Measurements from ENCODE around the gene NCOA3. TPM values are rescaled to one million over a fixed set of nuclear protein-coding genes. Genes with fewer than 3 reads are reported as not detected.

Gene NCOA3
- total RNA-seq, 1 experiment from 2014 or later, result 35.6 TPM

DNA sequence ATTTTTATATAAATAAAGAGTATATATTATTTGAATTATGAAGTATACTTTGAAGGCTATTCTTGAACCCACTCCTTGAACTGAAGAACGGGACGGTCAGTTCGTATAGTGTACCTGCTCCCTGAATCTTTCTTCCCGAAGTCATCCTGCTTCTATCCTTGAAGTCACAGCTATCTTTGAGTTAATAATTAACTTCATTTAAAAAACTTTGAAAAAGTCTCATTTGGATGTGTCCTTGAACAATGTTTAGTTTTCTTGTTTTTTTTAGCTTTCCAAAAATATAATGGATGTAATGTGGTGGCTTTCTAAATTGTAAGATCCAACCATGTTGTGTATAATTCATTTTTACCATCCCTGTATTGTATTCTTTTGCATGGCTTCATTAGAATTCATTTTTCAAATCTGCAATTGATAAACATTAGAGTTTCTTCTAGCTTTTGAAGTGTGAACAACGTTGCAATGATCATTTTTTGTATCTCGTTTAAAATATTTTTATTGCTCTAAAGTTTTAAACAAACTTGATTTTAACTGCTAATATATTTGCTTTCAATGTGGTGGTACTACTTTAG is 94.4 kb downstream of the NCOA3 start:
- DNase-seq (ENCODE audit: low read depth), result no peak

DNA sequence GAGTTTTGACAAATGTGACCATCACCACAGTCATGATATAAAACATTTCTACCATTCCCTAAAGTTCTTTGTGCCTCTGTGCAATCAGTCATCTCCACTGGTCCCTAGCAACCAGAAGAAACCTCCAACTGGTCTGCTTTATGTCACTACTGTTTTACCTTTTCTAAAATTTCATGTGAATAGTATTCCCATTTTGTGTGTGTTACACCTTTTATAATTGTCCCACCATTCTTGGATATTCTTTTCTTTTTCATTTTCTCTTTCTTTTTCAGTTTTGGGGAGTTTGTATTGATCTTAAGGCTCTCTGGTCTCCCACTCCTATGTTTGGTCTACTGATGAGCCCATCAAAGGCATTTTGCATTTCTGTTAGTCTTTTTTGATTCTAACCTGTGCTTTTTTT is 95.4 kb downstream of the NCOA3 start:
- no peak for DNase-seq (ENCODE audit: low read depth)

DNA sequence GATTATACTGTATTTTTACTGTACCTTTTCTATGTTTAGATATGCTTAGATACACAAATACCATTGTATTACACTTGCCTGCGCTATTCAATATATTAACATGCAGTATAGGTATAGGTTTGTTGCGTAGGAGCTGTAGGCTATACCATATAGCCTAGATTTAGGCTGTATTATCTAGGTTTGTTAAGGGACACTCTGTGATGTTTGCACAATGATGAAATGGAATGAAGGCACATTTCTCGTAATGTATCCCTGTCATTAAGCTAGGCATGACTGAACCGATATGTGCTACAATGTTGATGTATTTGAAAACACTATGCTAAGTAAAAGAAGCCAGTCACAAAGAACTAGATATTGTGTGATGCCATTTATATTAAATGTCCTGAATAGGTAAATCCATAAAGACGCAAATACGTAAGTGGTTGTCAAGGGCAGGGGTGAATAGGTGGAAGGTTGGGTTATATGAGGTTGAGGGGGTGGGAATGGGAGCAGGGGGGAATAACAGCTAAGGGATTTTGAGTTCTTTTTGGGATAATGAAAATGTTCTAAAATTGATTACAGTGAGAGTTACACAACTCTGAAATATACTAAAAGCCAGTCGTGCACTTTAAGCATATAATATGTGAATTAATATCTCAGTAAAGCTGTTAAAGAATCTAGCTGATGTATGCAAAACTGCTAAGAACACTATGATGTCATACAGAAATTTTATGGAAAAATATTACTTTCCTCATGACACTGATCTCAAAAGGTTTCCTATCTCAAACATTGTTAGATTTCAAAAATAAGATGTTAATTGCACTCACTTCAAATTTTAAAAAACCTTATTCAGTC is 97.4 kb downstream of the NCOA3 start:
- no peak for DNase-seq (ENCODE audit: low read depth)

DNA sequence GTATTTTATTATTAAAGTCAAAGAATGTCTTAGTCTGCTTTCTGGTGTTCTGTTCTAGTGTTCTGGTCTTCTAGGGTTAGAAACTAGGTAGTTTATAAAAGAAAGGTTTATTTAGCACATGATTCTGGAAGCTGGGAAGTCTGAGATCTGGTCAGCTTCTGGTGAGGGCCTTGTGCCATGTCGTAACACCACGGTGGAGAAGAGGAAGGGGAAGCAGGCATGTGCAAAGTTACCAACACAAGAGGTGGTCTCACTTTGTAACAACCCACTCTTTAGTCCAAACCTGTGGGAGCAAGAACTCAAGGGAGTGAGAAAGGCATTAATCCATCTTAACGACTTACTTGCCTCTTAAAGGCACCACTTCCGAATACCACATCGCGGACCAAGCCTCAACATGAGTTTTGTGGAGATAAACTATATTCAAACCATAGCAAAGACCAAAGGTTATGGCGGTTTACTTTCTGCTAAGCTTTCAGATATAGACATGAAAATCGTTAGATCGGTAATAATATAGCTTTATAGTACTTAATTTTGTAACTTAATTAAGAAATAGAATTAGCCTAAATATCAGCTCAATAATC is 99.4 kb downstream of the NCOA3 start:
- DNase-seq (ENCODE audit: low read depth), result no peak

DNA sequence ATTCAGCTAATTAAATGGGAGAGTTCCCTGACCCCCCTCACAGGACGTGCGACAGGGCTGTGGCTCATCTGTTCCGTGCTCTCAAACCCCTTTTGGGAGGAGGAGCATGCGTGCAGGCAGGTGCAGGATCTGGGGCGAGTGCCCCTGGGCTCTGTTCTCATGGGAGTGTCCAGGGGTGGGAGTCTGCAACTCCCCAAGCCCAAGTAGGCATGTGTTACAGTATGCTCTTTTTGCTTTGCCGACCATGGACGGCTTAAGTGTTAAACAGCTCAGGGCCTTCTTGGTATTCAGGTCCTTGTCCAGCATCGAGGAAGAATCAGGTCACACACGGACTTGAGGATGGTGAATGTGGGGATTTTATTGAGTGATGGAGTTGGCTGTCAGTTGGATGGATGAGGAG is 101.6 kb downstream of the NCOA3 start:
- no peak for DNase-seq (ENCODE audit: low read depth)

DNA sequence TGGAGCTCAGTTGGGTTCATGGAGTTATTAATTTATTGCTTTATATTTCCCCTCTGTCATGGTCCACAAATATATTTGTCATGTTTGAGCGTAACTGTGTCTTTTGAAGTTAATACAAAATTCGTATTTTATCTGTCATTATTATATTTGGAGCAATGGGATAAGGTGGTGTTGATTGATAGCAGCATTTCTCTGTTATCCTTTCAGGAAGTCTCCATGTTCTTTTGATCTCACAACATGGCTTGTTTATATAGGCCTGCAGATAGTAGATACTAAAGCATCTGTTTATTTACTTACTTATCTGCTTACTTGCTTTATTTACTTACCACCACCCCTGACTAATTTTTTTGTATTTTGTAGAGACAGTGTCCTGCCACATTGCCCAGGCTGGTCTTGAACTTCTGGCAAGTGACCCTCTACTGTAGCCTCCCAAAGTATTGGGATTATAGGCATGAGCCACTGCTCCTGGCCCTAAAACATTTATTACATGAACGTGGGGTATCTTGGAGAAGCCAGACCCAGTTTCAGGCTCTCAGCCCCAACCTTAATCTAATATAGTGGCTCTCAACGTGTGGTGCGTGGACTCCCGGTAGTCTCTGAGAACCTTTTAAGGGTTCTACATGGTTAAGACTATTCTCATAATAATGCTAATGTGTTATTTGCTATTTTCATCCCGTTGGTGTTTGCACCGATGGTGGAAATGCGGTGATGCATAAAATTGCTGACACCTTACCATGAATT is 104.2 kb downstream of the NCOA3 start:
- no peak for DNase-seq (ENCODE audit: low read depth)

DNA sequence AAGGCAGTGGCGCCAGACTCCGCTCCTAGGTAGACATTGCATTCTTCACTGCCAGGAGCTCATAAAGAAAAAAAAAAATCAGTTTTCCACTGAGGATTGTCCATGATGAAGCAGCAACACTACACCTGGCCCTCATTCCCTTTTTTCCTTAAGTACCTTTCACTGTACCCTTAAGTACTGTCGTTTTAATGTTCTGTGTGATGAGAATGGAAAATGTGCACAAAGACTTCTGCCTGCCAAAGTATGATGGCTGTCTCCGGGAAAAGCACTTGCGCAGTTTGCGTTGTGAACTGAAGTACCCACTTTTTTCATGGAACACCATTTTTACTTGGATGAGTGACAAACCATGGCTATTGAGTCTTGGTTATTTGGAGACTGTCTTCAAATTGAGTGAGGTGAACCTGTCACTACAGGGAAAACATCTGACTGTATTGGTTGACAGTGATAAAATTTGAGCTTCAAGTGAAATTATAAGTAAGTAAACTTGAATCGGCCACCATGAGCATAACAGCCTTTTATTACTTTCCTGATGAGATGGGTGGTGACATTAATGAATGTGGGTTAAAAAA is 104.8 kb downstream of the NCOA3 start:
- no peak for DNase-seq (ENCODE audit: low read depth)

DNA sequence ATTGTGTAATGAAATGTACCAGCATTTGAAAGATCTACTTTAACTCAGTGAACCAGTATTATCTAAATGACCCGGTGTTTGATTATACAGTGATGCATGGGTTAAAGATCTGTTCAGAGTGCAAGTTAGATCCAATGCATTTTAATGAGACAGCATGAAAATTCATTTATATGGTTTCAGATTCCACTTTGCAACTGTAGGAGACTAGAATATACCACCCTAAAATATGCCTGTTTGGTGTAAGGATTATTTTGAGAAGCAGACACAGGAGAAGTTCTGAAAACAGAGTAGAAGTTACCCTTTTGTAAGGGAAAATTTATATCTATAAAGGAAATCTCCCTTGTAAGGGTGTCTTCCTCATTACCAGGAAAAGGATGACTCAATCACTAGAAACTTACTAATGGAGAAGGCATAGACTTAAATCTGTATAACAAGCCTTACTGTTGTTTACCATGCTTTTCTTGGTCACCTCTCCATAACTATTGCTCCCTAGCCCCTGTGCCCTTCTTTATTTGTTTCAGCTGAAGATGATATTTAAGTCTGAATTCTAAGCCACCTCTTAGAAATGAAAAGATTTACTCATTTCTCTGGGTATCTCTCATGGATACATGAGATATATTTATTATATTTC is 105.4 kb downstream of the NCOA3 start:
- DNase-seq (ENCODE audit: low read depth), result peak; percentile 55

DNA sequence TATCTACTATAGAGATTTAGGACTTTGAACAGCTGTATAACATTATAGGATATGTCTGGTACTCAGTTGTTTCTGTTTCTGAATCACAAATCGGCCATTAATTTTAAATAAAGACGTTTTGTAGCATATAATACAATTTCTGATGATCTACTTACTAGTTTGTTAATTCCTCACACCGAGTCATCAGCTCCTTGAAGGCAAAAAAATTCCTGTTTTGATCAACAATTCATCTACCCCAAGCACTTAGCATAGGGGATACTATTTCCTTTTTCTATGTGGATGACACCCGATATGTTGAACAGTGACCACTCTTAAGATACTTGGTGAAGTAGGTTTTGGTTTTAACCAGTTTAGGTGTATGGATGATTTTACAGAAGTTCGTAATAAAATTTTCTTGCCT is 107.3 kb downstream of the NCOA3 start:
- no peak for DNase-seq (ENCODE audit: low read depth)

DNA sequence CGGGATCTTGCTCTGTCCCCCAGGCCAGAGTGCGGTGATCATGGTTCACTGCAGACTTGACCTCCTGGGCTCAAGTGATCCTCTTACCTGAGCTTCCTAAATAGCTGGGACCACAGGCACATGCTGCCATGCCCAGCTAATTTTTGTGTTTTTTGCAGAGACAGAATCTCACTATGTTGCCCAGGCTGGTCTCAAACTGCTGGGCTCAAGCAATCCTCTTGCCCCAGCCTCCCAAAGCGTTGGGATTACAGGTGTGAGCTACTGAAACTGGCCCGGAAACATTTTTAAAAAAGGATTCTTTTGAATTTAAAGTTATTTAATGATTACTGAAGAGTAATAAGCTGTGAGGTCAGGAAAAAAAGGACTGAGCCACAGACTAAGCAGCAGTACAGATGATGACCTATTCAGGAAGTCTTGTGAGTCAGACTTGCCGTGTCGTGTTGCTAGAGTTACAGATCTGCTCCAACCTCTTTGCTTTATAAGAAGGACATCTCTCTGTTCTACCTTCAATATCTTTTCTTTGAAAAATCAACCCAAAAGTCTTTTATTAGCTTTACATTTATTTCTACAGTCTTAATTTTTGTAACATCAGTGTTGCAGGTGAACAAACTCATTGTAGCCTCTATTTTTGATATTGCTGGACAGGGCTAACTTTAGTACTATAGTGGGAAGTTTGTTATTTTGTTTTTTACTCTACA is 108.7 kb downstream of the NCOA3 start:
- DNase-seq (ENCODE audit: low read depth), result peak; percentile 95

DNA sequence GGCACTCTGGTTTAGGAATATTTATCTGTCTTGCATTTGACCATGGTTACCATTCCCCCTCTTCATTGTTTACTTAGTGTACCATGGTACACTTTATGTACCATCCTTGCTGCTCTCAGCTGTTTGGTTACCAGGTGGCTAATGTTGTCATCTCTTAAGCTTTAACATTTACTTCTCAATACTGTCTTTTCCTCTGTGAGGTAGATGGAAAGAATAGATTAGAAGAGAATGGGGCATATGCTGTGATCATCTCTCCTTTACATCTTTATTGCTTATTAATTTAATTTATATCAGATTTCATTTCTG is 109.2 kb downstream of the NCOA3 start:
- DNase-seq (ENCODE audit: low read depth), result peak; percentile 38

DNA sequence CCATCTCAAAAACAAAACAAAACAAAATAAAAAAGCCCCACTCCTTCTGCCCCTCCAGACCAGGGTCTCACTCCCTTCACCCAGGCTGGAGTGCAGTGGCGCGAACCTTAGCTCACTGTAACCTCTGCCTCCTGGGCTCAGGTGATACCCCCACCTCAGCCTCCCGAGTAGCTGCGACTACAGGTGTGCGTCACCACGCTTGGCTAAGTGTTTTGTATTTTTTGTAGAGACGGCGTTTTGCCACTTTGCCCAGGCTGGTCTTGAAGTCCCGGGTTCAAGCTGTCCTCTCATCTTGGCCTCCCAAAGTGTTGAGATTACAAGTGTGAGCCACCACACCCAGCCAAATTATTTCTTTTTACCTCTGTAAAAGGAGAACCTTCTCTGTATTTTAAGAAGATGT is 110.1 kb downstream of the NCOA3 start:
- DNase-seq (ENCODE audit: low read depth), result no peak

DNA sequence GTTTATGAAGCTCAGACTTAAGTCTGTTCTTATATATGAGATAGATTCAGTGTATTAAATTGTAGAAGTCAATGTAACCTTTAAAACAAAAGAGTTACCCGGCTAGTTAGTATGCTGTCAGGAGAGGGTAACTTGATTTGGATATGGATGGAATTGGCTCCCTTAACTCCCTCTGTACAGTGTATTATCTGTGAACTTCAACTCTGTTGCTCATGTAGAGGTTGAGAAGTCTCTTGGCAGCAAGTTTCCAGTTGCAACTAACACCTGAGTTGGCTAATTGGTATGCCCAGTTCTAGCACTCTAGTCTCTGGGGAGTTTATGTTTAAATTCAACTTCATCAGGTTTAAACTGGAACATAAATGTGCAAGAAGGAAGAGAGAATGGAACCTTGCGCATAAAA is 111.0 kb downstream of the NCOA3 start:
- DNase-seq (ENCODE audit: low read depth), result no peak

DNA sequence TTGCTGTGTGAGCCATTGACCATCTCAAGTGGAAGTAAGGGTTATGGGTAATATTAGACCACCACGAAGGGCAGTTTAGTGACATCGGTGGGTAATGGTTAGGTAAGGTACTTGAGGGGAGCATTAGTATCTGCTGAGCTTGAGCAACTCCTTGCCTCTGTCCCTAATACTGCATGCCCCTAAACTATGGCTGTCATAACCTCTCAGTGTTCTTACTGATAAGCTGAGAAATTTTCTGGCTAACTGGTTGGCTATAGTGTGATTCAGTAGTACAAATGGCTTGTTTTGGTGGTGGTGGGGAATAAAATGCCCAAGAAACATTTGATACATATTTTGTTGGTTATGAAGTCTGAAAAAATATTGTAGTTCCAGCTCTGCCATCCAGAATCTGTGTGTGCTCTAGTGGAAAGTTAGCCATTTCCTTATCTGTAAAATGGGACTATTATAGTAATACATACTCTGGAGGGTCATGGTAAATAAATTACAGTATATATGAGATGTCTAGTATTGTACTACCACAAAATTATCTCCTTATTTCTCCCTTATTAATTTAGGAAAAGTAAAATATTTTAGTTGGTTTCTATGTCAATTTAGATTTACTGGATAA is 113.1 kb downstream of the NCOA3 start:
- DNase-seq (ENCODE audit: low read depth), result no peak

DNA sequence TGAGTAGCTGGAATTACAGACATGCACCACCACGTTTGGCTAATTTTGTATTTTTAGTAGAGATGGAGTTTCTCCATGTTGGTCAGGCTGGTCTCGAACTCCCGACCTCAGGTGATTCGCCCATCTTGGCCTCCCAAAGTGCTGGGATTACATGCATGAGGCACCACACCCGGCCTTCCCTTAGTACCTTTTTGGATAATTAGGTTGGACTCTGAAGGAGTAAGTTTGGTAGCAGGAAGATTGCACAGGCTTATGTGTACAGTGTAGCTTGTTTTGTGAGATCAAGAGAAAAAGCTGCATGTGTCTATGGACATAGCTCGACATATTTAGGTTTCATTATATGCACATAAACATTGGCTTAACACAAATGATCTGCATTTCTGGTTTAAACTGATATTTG is 116.8 kb downstream of the NCOA3 start:
- DNase-seq (ENCODE audit: low read depth), result no peak

DNA sequence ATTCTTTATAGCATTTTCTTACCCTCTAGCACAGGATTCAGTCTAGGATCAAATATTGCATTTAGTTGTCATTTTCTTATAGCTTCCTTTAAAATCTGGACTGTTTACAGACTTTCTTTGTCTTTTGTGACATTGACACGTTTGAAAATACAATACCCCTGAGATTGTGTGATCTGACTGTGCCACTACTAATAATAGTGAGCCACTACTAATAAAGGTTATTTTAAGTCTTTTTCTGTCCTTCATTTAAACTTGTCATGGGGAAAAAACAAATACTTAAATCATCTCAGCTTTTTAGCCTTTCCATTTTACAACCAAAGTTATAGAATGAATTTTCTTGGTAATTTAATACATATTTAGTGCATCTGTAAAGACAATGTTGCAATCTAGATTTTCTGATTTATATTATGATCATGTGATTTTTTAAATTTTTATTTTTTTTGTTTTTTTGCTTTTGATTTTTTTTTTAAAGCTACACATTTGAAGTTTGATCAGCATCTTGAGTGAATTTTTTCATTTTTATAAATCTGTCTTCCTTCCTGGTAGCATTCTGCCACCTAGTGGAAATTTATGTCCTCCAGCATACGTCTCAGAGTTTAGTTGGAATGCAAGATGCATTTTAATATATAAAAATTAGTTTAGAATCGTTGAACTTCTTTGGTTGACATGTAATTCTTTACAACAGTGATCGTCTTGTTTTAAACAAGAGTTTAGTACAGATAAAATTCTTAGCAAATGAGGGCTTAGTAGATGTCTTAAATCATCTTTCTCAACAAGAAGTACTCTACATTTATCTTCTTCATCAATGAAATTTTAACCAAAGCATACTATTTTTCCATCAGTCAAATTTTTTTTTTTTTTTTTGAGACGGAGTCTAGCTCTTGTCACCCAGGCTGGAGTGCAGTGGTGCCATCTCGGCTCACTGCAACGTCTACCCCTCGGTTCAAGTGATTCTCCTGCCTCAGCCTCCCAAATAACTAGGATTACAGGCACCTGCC is 119.4 kb downstream of the NCOA3 start:
- peak; percentile 70 for DNase-seq (ENCODE audit: low read depth)

DNA sequence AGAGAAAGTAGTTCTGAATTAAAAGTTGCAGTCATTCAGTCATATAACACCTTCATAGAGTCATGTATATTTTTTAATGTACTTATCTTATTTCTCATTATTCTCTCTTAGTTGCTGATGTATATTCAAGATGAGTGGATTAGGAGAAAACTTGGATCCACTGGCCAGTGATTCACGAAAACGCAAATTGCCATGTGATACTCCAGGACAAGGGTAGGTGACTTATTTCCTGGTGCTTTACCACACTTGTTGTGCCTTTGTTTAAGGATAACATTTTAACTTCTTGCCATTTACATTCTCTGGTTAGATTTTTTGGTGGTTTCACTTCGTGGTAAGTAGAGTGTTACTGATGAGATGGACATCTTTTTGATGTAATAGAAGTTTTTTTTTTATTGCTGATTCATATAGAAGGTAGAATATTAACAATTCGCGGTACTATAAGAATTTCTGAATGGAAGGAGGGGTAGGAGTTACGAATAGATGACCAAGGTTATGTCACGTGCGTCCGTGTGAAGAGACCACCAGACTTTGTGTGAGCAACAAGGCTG is 120.5 kb downstream of the NCOA3 start:
- no peak for DNase-seq (ENCODE audit: low read depth)

DNA sequence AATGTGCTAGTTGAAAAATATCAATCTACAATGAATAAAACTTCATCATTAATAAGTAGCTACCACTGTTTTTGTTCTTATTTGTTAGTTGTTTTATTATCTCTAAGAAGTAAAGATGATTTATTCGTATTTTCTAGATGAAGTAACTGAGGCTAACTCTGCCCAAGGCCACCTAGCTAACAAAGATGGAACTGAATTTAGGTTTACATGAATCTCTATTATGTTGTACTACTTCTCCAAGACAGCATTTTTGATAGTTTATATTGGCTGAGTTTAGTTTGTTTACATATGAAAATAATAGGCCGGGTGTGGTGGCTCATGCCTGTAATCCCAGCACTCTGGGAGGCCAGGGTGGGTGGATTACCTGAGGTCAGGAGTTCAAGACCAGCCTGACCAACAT is 121.5 kb downstream of the NCOA3 start:
- no peak for DNase-seq (ENCODE audit: low read depth)

DNA sequence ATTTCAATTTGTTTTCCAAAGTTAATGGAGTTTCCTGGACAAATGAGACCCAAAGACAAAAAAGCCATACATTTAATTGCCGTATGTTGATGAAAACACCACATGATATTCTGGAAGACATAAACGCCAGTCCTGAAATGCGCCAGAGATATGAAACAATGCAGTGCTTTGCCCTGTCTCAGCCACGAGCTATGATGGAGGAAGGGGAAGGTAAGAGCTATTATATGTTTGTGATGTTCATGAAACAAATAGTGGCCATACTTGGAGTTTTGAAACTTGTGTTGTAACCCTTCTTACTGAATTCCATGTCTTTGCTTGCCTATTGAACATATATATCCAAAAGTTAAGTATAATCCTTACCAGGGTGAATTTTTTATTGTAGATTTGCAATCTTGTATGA is 125.9 kb downstream of the NCOA3 start:
- DNase-seq (ENCODE audit: low read depth), result no peak
